ENCODE measurements around the gene SAMD11. TPM values are rescaled to one million over a fixed set of nuclear protein-coding genes. Genes with fewer than 3 reads are reported as not detected.

The SAMD11 gene
- total RNA-seq, 1 experiment from 2014 or later, result 11.5 TPM

DNA sequence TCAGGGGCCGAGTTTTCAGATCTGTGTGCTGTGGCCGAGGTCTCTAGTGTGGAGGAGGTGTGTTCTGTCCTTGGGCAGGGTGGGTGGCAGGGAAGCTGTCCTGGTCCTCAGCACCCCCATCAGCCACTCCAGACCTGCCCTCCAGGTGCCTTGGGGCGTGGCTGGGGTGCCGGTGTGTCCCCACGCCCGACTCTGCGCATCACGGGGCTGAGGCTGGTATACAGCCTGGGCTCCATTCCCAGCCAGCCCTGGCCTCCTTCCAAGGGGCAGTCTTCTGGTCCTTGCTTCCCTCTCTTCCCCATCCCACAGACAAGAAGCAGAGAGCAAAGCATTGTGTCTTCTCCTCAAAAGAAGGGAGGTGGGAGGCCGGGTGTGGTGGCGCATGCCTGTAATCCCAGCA is 4.0 kb downstream of the SAMD11 start:
- ChIA-PET RAD21 (ENCODE audit: low non-redundant PET in 1 of 2, low total read pairs in 2 of 2, uncharacterized antibody in 2 of 2, unreplicated experiment in 2 of 2) (interaction anchor here in 1 of 2 experiments (1.3 kb wide), 1 partner anchor 10 kb away, joined by 3 read pairs; no protein-coding TSS in a partner anchor), POLR2A (no interaction called here), CTCF (no interaction called here)
- Histone ChIP-seq H2AFZ (ENCODE audit: low read depth, low read length, poor library complexity, severe bottlenecking) (no peak overlapping the region), H3K9ac (ENCODE audit: low read length) (no peak overlapping the region), H3K9me2 (ENCODE audit: insufficient read depth) (no peaks in the 10 kb centered on the region), H3K27ac (ENCODE audit: low read depth, low read length) (no peak overlapping the region), H3K4me3 (replicated peaks in 1 of 2; ENCODE audit: low read depth in 1 of 2, low read length in 2 of 2) (no peak overlapping the region), H3K4me2 (ENCODE audit: low read length) (no peak overlapping the region), H3K36me3 (ENCODE audit: control insufficient read depth in 1 of 2, insufficient read depth in 2 of 2, low read length in 2 of 2) (no peaks in the 10 kb centered on the region), H3K9me3 (ENCODE audit: control insufficient read depth in 1 of 2, insufficient read depth in 1 of 2, low read depth in 1 of 2, low read length in 2 of 2) (no peaks in the 10 kb centered on the region), H4K20me1 (ENCODE audit: insufficient read depth) (no peaks in the 10 kb centered on the region), H3K4me1 (ENCODE audit: control insufficient read depth in 1 of 2, insufficient read depth in 2 of 2, low read length in 2 of 2) (peaks cover 14 to 27% of the 10 kb centered on the region in 2 experiments), H3K79me2 (ENCODE audit: insufficient read depth, low read length) (no peaks in the 10 kb centered on the region), H3K27me3 (ENCODE audit: insufficient read depth, low read length) (peaks cover 14% of the 10 kb centered on the region; the same call in 1 of the 2 replicates)
- no peak for ATAC-seq
- no TSS peak for BruUV-seq (replicated peaks)
- intact Hi-C loops (cut with micrococcal nuclease), result no loop called here
- TF ChIP-seq EGR1 (IDR thresholded peaks at IDR 0.05; ENCODE audit: low read depth) (no peak), CTCF (IDR thresholded peaks at IDR 0.05 in 2 of 3, conservative IDR thresholded peaks at IDR 0.05 in 1 of 3; ENCODE audit: borderline replicate concordance in 1 of 3, insufficient read depth in 1 of 3, low read depth in 2 of 3, low read length in 2 of 3) (no peak), RAD21 (IDR thresholded peaks at IDR 0.05; ENCODE audit: low read depth) (no peak), SRF (IDR thresholded peaks at IDR 0.05; ENCODE audit: low read depth) (no peak), ZNF274 (IDR thresholded peaks at IDR 0.05; ENCODE audit: low read depth, low read length) (no peak), CEBPB (IDR thresholded peaks at IDR 0.05; ENCODE audit: low read depth) (no peak), JUND (IDR thresholded peaks at IDR 0.05) (no peak), POLR2AphosphoS5 (IDR thresholded peaks at IDR 0.05; ENCODE audit: low read depth, low read length) (no peak), CBX3 (IDR thresholded peaks at IDR 0.05; ENCODE audit: low read depth) (no peak), EZH2phosphoT487 (IDR thresholded peaks at IDR 0.05; ENCODE audit: borderline replicate concordance) (no peak), ZBTB33 (IDR thresholded peaks at IDR 0.05; ENCODE audit: extremely low read depth, insufficient replicate concordance, low read length) (no peak), FOSL1 (IDR thresholded peaks at IDR 0.05; ENCODE audit: low read depth) (no peak)
- TF ChIP-seq, protein P1, sequence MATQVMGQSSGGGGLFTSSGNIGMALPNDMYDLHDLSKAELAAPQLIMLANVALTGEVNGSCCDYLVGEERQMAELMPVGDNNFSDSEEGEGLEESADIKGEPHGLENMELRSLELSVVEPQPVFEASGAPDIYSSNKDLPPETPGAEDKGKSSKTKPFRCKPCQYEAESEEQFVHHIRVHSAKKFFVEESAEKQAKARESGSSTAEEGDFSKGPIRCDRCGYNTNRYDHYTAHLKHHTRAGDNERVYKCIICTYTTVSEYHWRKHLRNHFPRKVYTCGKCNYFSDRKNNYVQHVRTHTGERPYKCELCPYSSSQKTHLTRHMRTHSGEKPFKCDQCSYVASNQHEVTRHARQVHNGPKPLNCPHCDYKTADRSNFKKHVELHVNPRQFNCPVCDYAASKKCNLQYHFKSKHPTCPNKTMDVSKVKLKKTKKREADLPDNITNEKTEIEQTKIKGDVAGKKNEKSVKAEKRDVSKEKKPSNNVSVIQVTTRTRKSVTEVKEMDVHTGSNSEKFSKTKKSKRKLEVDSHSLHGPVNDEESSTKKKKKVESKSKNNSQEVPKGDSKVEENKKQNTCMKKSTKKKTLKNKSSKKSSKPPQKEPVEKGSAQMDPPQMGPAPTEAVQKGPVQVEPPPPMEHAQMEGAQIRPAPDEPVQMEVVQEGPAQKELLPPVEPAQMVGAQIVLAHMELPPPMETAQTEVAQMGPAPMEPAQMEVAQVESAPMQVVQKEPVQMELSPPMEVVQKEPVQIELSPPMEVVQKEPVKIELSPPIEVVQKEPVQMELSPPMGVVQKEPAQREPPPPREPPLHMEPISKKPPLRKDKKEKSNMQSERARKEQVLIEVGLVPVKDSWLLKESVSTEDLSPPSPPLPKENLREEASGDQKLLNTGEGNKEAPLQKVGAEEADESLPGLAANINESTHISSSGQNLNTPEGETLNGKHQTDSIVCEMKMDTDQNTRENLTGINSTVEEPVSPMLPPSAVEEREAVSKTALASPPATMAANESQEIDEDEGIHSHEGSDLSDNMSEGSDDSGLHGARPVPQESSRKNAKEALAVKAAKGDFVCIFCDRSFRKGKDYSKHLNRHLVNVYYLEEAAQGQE (IDR thresholded peaks at IDR 0.05; ENCODE audit: low read depth), result no peak
- no peak for DNase-seq (ENCODE audit: low read depth, low spot score)
